Gastroesophageal sphincter (tissue), 4 donors: ENCODE data around the gene IDNK. TPM values are rescaled to one million over a fixed set of nuclear protein-coding genes. Genes with fewer than 3 reads are reported as not detected.

Experiments
- ATAC-seq: fragments of 150-250 bp; one replicate; pipeline ENCODE4 v1.9.1; 2016; ENCODE audit warnings: mild to moderate bottlenecking, moderate library complexity
- H3K27ac ChIP-seq, 4 donors: fragments of 200-600 bp; sonication (generic) in 3 of 4; 1 replicate in 3 of 4; 2 replicates in 1 of 4; pipeline ENCODE4 v1.5.1; 2016 to 2019
- H3K27me3 ChIP-seq: fragments of 200-600 bp; sonication (generic); one replicate; pipeline ENCODE4 v1.5.1; 2019
- H3K36me3 ChIP-seq, 2 donors: fragments of 200-600 bp; sonication (generic); one replicate each; pipeline ENCODE4 v1.5.1; 2019; ENCODE audit warnings: control low read depth in 1 of 2
- H3K4me1 ChIP-seq, 3 donors: fragments of 200-600 bp; sonication (generic); 1 replicate in 2 of 3; 2 replicates in 1 of 3; pipeline ENCODE4 v1.5.1; 2016 to 2019; ENCODE audit warnings: control low read depth in 2 of 3
- H3K4me3 ChIP-seq, 2 donors: fragments of 200-600 bp; sonication (generic); one replicate each; pipeline ENCODE4 v1.5.1; 2019; ENCODE audit warnings: mild to moderate bottlenecking in 1 of 2, moderate library complexity in 1 of 2
- H3K9me3 ChIP-seq, 3 donors: fragments of 200-600 bp; sonication (generic); one replicate each; pipeline ENCODE4 v1.5.1; 2017 to 2019; ENCODE audit warnings: control low read depth in 2 of 3
- CTCF ChIP-seq, 4 experiments: fragments of 200-600 bp in 2 of 4; fragments of 450-650 bp in 2 of 4; sonication (generic) in 1 of 4; IDR thresholded peaks; one replicate each; pipeline ENCODE4 v1.5.1; 2017 to 2019; ENCODE audit warnings: antibody characterized with exemption in 4 of 4, mild to moderate bottlenecking in 2 of 4, moderate library complexity in 2 of 4
- EP300 ChIP-seq: sonication (generic); formaldehyde crosslinking; IDR thresholded peaks from one replicate; pipeline ENCODE4 v1.6.1; 2017; ENCODE audit warnings: antibody characterized with exemption, mild to moderate bottlenecking
- POLR2A ChIP-seq, 2 donors: fragments of 450-650 bp; IDR thresholded peaks; one replicate each; pipeline ENCODE4 v1.6.1; 2017; ENCODE audit warnings: antibody characterized with exemption in 2 of 2, mild to moderate bottlenecking in 2 of 2, moderate library complexity in 1 of 2
- POLR2AphosphoS5 ChIP-seq: sonication (generic); formaldehyde crosslinking; IDR thresholded peaks from one replicate; pipeline ENCODE4 v1.6.1; 2017; ENCODE audit warnings: antibody characterized with exemption
- WGBS, 2 donors: methylation state at CpG; one replicate each; pipeline ENCODE4 v1.1.5; 2018; ENCODE audit warnings: low coverage in 1 of 2; 5-methylcytosine and 5-hydroxymethylcytosine counted together
- total RNA-seq, 4 donors: library from RNA; depleted of rRNA; stranded (reverse); fragments of >200 nt; gene quantifications; one replicate each; pipeline ENCODE4 v1.1.0, GENCODE V29; 2016

IDNK gene
- total RNA-seq, 4 donors from 2014 or later, result 4.5 to 16.8 (median 8.0) TPM

GRCh38 chr9:83637389-83637788 is 14.4 kb downstream of the IDNK start:
- Histone ChIP-seq H3K27ac (no peak overlapping the region), H3K27me3 (no peaks in the 10 kb centered on the region), H3K9me3 (no peaks in the 10 kb centered on the region), H3K4me1 (no peaks in the 10 kb centered on the region), H3K36me3 (peaks cover 0 to 12% of the 10 kb centered on the region in 2 donors), H3K4me3 (no peak overlapping the region)
- WGBS, 2 donors, result 46% methylated on average over 1 of the region's 1 CpG; no CpG with 5 or more reads in 1 of the 2 donors
- no peak for TF ChIP-seq POLR2AphosphoS5
- no peak for TF ChIP-seq POLR2A (IDR thresholded peaks at IDR 0.05)
- TF ChIP-seq CTCF (IDR thresholded peaks at IDR 0.05), result no peak
- no peak for TF ChIP-seq EP300
- ATAC-seq, result no peak

- H3K27ac ChIP-seq, result no peak overlapping the region
- H3K36me3 ChIP-seq, result peaks cover 0 to 28% of the 10 kb centered on the region in 2 donors
- no peaks in the 10 kb centered on the region for H3K27me3 ChIP-seq
- no peak for TF ChIP-seq CTCF (IDR thresholded peaks at IDR 0.05)
- TF ChIP-seq POLR2AphosphoS5, result no peak
- no peak for TF ChIP-seq EP300
- no peak for TF ChIP-seq POLR2A (IDR thresholded peaks at IDR 0.05)
- no peaks in the 10 kb centered on the region for H3K4me1 ChIP-seq
- H3K4me3 ChIP-seq, result no peak overlapping the region
- H3K9me3 ChIP-seq, result no peaks in the 10 kb centered on the region
- 70 to 89% methylated on average over 1 of the region's 1 CpG for WGBS, 2 donors
- no peak for ATAC-seq
Measured at GRCh38 chr9:83639266-83639665, 16.3 kb downstream of the IDNK start.

GRCh38 chr9:83642793-83643192 is 19.9 kb downstream of the IDNK start:
- no peaks in the 10 kb centered on the region for H3K27me3 ChIP-seq
- 80% methylated on average over 4 of the region's 4 CpGs; no CpG with 5 or more reads in 1 of the 2 donors for WGBS, 2 donors
- H3K27ac ChIP-seq, result no peak overlapping the region
- no peak for TF ChIP-seq EP300
- TF ChIP-seq POLR2AphosphoS5, result no peak
- no peak for TF ChIP-seq CTCF (IDR thresholded peaks at IDR 0.05)
- no peak for TF ChIP-seq POLR2A (IDR thresholded peaks at IDR 0.05)
- no peak for ATAC-seq
- H3K4me1 ChIP-seq, result no peaks in the 10 kb centered on the region
- no peaks in the 10 kb centered on the region for H3K9me3 ChIP-seq
- no peak overlapping the region for H3K4me3 ChIP-seq
- H3K36me3 ChIP-seq, result peaks cover 0 to 45% of the 10 kb centered on the region in 2 donors

GRCh38 chr9:83646500-83647239 is 23.7 kb downstream of the IDNK start:
- no peak overlapping the region for H3K4me3 ChIP-seq
- H3K27me3 ChIP-seq, result no peaks in the 10 kb centered on the region
- no peaks in the 10 kb centered on the region for H3K9me3 ChIP-seq
- no peaks in the 10 kb centered on the region for H3K4me1 ChIP-seq
- peaks cover 0 to 72% of the 10 kb centered on the region in 2 donors for H3K36me3 ChIP-seq
- TF ChIP-seq POLR2AphosphoS5 (no peak), CTCF (IDR thresholded peaks at IDR 0.05) (no peak), EP300 (no peak), POLR2A (IDR thresholded peaks at IDR 0.05) (no peak)
- H3K27ac ChIP-seq, result no peak overlapping the region
- no peak for ATAC-seq
- WGBS, 2 donors, result 36 to 60% methylated on average over 4 to 6 of the region's 8 CpGs

GRCh38 chr9:83649080-83649479 is 26.1 kb downstream of the IDNK start:
- Histone ChIP-seq H3K27ac (no peak overlapping the region), H3K4me1 (no peaks in the 10 kb centered on the region), H3K27me3 (no peaks in the 10 kb centered on the region), H3K36me3 (peaks cover 0 to 79% of the 10 kb centered on the region in 2 donors), H3K9me3 (no peaks in the 10 kb centered on the region), H3K4me3 (no peak overlapping the region)
- WGBS, 2 donors, result 41 to 47% methylated on average over 7 to 8 of the region's 8 CpGs
- TF ChIP-seq CTCF (IDR thresholded peaks at IDR 0.05) (peak; percentile 47 to 80 (median 66)), POLR2A (IDR thresholded peaks at IDR 0.05) (no peak)
- peak; percentile 70 for ATAC-seq
